Esophagus muscularis mucosa (tissue), 4 donors: ENCODE data around the gene MED13L. TPM values are rescaled to one million over a fixed set of nuclear protein-coding genes. Genes with fewer than 3 reads are reported as not detected.

Experiments used
- DNase-seq: peaks from one replicate; pipeline ENCODE4 v3.0.0-alpha.2; 2017; ENCODE audit errors: extremely low spot score
- H3K27ac ChIP-seq, 4 donors: fragments of 200-600 bp; sonication (generic); replicated peaks in 1 of 4; 1 replicate in 3 of 4; 2 replicates in 1 of 4; pipeline ENCODE4 v1.5.1; 2016 to 2019; ENCODE audit warnings: mild to moderate bottlenecking in 1 of 4
- H3K27me3 ChIP-seq, 4 donors: fragments of 200-600 bp; sonication (generic); one replicate each; pipeline versions ENCODE4 v1.5.1 to v1.6.0; 2016 to 2019
- H3K36me3 ChIP-seq, 4 donors: fragments of 200-600 bp; sonication (generic); one replicate each; pipeline ENCODE4 v1.5.1; 2016 to 2019
- H3K4me1 ChIP-seq, 4 donors: fragments of 200-600 bp; sonication (generic); one replicate each; pipeline ENCODE4 v1.5.1; 2016 to 2019
- H3K4me3 ChIP-seq, 4 donors: fragments of 200-600 bp; sonication (generic); 1 replicate in 2 of 4; 2 replicates in 2 of 4; pipeline ENCODE4 v1.5.1; 2016 to 2019; ENCODE audit warnings: mild to moderate bottlenecking in 4 of 4, moderate library complexity in 1 of 4
- H3K9me3 ChIP-seq, 4 donors: fragments of 200-600 bp; sonication (generic); 1 replicate in 3 of 4; 2 replicates in 1 of 4; pipeline ENCODE4 v1.5.1; 2016 to 2019
- EP300 ChIP-seq: sonication (generic); formaldehyde crosslinking; IDR thresholded peaks from one replicate; pipeline ENCODE4 v1.6.1; 2017; ENCODE audit warnings: antibody characterized with exemption
- POLR2A ChIP-seq: fragments of 450-650 bp; IDR thresholded peaks from one replicate; pipeline ENCODE4 v1.6.1; 2017; ENCODE audit warnings: antibody characterized with exemption, moderate library complexity, mild to moderate bottlenecking, low read depth
- POLR2AphosphoS5 ChIP-seq, 2 donors: sonication (generic); formaldehyde crosslinking; IDR thresholded peaks; one replicate each; pipeline ENCODE4 v1.6.1; 2017; ENCODE audit warnings: antibody characterized with exemption in 2 of 2
- WGBS: methylation state at CpG from one replicate; pipeline ENCODE4 v1.1.5; 2018; 5-methylcytosine and 5-hydroxymethylcytosine counted together
- intact Hi-C: fragments of 100-400 bp; cut with DNase I; formaldehyde crosslinking; loops from one replicate; pipeline ENCODE4 v1.15.1; 2023
- total RNA-seq, 4 donors: library from RNA; depleted of rRNA; stranded (reverse); fragments of >200 nt; gene quantifications; one replicate each; pipeline versions ENCODE4 v1.1.0 to v1.2.1, GENCODE V29; 2016
- TF ChIP-seq, protein P1 (sequence below), 3 experiments: fragments of 200-600 bp in 2 of 3; fragments of 450-650 bp in 1 of 3; sonication (generic) in 2 of 3; IDR thresholded peaks; one replicate each; pipeline ENCODE4 v1.5.1; 2017 to 2019; ENCODE audit warnings: antibody characterized with exemption in 3 of 3, mild to moderate bottlenecking in 2 of 3, moderate library complexity in 1 of 3

The MED13L gene
- total RNA-seq, 4 donors from 2014 or later = 141 to 350 (median 175) TPM

DNA sequence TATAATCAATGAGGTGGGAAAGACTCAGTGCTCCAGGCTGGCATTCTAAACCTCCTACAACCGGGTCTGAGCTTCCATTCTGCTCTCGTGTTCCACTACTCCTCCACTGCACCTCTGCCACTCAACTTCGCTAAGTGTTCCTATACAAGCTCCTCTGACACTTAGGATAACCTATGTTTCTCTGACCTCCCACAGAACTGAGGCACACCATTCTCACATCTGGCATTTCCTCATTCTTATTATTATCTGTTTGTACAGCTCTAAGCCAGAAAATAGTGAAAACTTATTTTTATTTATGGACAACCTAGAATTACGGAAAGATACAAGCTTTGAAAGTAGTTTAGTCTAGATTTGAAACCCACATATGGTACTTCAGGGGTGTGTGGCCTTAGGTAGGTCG lies 127.0 kb downstream of the MED13L start:
- no peak overlapping the region for H3K4me3 ChIP-seq
- H3K27ac ChIP-seq = no peak overlapping the region
- no peak for DNase-seq
- intact Hi-C loops = no loop called here
- H3K27me3 ChIP-seq = no peaks in the 10 kb centered on the region
- 89% methylated on average over 5 of the region's 5 CpGs for WGBS
- H3K36me3 ChIP-seq = no peaks in the 10 kb centered on the region
- no peaks in the 10 kb centered on the region for H3K9me3 ChIP-seq
- H3K4me1 ChIP-seq = peaks cover 49 to 82% (median 72%) of the 10 kb centered on the region in 4 donors
- TF ChIP-seq, protein P1, sequence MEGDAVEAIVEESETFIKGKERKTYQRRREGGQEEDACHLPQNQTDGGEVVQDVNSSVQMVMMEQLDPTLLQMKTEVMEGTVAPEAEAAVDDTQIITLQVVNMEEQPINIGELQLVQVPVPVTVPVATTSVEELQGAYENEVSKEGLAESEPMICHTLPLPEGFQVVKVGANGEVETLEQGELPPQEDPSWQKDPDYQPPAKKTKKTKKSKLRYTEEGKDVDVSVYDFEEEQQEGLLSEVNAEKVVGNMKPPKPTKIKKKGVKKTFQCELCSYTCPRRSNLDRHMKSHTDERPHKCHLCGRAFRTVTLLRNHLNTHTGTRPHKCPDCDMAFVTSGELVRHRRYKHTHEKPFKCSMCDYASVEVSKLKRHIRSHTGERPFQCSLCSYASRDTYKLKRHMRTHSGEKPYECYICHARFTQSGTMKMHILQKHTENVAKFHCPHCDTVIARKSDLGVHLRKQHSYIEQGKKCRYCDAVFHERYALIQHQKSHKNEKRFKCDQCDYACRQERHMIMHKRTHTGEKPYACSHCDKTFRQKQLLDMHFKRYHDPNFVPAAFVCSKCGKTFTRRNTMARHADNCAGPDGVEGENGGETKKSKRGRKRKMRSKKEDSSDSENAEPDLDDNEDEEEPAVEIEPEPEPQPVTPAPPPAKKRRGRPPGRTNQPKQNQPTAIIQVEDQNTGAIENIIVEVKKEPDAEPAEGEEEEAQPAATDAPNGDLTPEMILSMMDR (IDR thresholded peaks at IDR 0.05) = no peak
- no peak for TF ChIP-seq EP300
- no peak for TF ChIP-seq POLR2AphosphoS5 (IDR thresholded peaks at IDR 0.05)
- no peak for TF ChIP-seq POLR2A

DNA sequence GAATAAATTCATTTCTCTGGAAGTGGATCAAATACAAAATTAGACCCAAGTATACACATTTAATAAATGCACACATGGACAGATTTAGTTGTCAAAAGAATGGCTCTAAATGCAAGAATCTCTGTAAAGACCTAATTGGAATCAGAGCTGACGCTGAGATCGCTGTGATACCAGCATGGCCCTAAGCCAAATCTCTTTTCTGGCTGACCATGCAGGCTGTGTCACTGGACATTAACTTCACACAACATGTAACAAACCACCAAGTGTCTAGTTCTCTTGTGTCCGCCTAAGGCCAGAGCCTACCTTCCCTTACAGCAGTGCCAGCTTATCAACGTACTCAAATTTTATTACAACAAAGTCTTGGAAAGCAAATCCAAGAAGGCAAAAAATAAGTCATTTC lies 127.5 kb downstream of the MED13L start:
- intact Hi-C loops = no loop called here
- peaks cover 49 to 82% (median 73%) of the 10 kb centered on the region in 4 donors for H3K4me1 ChIP-seq
- WGBS = 59% methylated on average over 4 of the region's 4 CpGs

DNA sequence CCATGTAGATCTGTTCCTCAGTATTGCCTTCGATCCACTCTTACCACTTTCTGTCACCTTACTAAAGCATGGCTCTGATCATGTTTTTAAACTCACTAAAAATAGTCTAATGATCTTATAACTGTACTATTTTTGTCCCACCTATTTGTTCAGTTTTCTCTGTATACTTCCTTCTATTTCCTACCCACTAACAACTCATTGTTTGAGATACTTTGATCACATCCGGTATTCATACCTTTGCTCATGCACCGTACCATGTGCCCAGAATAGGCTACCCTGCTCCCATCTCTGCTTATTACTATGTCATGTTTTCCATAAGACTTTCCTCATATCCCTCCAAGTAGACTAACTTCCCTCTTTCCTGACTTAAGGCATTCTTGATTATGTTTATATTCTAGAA lies 128.6 kb downstream of the MED13L start:
- H3K4me3 ChIP-seq = no peak overlapping the region
- 64% methylated on average over 3 of the region's 3 CpGs for WGBS
- no peaks in the 10 kb centered on the region for H3K27me3 ChIP-seq
- H3K27ac ChIP-seq = no peak overlapping the region
- no peaks in the 10 kb centered on the region for H3K9me3 ChIP-seq
- no peaks in the 10 kb centered on the region for H3K36me3 ChIP-seq
- intact Hi-C loops = no loop called here
- DNase-seq = no peak
- peaks cover 58 to 82% (median 74%) of the 10 kb centered on the region in 4 donors for H3K4me1 ChIP-seq
- TF ChIP-seq, protein P1 (IDR thresholded peaks at IDR 0.05) = no peak
- TF ChIP-seq POLR2A (no peak), POLR2AphosphoS5 (IDR thresholded peaks at IDR 0.05) (no peak), EP300 (no peak)

More for the DNA sequence above, 127.5 kb downstream of the MED13L start:
- Histone ChIP-seq H3K27ac (no peak overlapping the region), H3K27me3 (no peaks in the 10 kb centered on the region), H3K9me3 (no peaks in the 10 kb centered on the region), H3K4me3 (no peak overlapping the region), H3K36me3 (no peaks in the 10 kb centered on the region)
- TF ChIP-seq EP300 (no peak), POLR2AphosphoS5 (IDR thresholded peaks at IDR 0.05) (no peak), POLR2A (no peak)
- TF ChIP-seq, protein P1 (IDR thresholded peaks at IDR 0.05) = no peak
- no peak for DNase-seq

DNA sequence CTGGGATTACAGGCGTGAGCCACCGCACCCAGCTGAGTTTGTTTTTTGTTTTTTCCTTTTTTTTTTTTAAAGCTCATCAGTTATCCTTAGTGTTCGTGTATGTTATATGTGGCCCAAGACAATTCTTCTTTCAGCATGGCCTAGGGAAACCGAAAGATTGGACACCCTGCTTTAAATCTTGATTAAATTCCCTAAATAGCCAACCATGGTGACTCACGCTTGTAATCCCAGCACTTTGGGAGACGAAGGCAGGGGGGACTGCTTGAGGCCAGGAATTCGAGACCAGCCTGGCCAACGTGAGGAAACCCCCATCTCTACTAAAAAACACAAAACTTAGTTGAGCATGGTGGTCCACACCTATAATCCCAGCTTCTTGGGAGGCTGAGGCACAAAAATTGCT lies 131.1 kb downstream of the MED13L start:
- no peaks in the 10 kb centered on the region for H3K27me3 ChIP-seq
- 98% methylated on average over 8 of the region's 8 CpGs for WGBS
- intact Hi-C loops = no loop called here
- TF ChIP-seq POLR2A (no peak), POLR2AphosphoS5 (IDR thresholded peaks at IDR 0.05) (no peak), EP300 (no peak)
- TF ChIP-seq, protein P1 (IDR thresholded peaks at IDR 0.05) = no peak
- H3K4me1 ChIP-seq = peaks cover 58 to 81% (median 75%) of the 10 kb centered on the region in 4 donors
- H3K27ac ChIP-seq = no peak overlapping the region
- no peaks in the 10 kb centered on the region for H3K9me3 ChIP-seq
- no peak for DNase-seq
- H3K36me3 ChIP-seq = no peaks in the 10 kb centered on the region
- no peak overlapping the region for H3K4me3 ChIP-seq

DNA sequence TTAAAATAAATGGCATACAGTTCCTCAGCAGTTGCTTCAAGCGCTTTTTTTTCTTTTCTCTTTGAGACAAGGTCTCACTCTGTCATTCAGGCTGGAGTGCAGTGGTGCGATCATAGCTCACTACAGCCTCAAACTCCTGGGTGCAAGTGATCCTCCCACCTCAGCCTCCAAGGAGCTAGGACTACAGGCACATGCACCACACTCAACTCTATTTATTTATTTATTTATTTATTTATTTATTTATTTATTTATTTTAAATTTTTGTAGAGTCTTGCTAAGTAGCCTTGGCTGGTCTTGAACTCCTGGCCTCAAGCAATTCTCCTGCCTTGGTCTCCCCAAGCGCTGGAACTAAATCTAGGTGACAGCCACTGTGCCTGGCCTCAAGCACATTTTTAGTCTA lies 132.0 kb downstream of the MED13L start:
- no peaks in the 10 kb centered on the region for H3K27me3 ChIP-seq
- no peaks in the 10 kb centered on the region for H3K36me3 ChIP-seq
- intact Hi-C loops = no loop called here
- DNase-seq = no peak
- H3K4me1 ChIP-seq = peaks cover 66 to 82% (median 80%) of the 10 kb centered on the region in 4 donors
- WGBS = 95% methylated on average over 3 of the region's 3 CpGs
- H3K9me3 ChIP-seq = no peaks in the 10 kb centered on the region
- TF ChIP-seq POLR2A = no peak
- no peak for TF ChIP-seq EP300
- no peak for TF ChIP-seq POLR2AphosphoS5 (IDR thresholded peaks at IDR 0.05)
- TF ChIP-seq, protein P1 (IDR thresholded peaks at IDR 0.05) = no peak
- no peak overlapping the region for H3K27ac ChIP-seq
- H3K4me3 ChIP-seq = no peak overlapping the region
